Right renal cortex interstitium (tissue), 3 donors: ENCODE results near the gene DEF6. TPM values are rescaled to one million over a fixed set of nuclear protein-coding genes. Genes with fewer than 3 reads are reported as not detected.

Experiments
- DNase-seq, 3 donors: peaks; one replicate each; pipeline ENCODE4 v3.0.0-alpha.2; 2013; ENCODE audit warnings: low read depth in 3 of 3, low spot score in 2 of 3
- polyA plus RNA-seq, 3 donors: library from polyadenylated mRNA; unstranded; fragments of 120-200 nt; gene quantifications; one replicate each; pipeline ENCODE4 v1.2.1, GENCODE V29; 2013; ENCODE audit not compliant: insufficient read length in 3 of 3

The DEF6 gene
- polyA plus RNA-seq = 1 to 10 TPM; 3.2 to 3.5 (median 3.3) TPM

DNA sequence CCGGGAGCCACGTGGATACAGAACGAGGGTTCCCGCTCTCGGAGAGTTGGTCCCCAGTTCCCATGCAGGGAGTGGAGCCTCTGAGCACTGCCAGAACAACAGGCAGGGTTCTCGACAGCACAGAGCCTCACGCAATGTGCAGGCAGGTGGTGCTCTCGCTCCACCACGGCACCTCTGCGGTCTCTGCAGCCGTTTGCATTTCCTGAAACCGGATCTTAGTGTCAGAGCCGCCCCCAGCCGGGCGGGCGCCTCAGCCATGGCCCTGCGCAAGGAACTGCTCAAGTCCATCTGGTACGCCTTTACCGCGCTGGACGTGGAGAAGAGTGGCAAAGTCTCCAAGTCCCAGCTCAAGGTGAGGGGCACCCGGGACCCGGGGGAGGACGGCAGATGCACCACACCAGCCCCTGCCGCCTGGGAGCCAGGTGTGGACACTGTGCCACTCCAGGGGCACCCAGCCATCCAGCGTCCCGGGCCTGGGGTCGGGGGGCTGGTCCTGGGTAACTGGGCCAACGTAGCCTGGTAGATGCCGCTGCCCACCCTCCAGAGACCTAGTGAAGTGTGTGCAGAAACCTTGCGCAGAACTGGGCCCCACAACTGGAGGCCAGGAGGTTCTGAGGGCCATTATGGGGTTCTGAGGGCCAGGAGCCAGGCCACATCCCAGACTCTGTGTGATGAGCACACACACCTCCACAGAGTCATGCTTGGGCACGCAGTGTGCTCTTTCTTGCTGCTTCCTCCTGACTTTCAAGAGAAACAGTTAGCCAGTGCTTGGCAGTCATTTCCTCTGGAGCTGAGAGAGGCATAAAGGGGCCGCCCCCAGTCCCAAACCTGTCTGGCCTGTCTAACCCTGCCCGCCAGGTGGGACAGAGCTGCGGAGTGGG, at the start of gene DEF6:
Gene DEF6 (plus strand): TSS at position 218 of the 881 bp plus-strand sequence. CDS start 39 bp downstream, at position 257.
- DNase-seq = peak; percentile 65 to 80 (median 75)

- no peak for DNase-seq
Observed at GRCh38 chr6:35248300-35248699, 49.3 kb upstream of the DEF6 start.

DNA sequence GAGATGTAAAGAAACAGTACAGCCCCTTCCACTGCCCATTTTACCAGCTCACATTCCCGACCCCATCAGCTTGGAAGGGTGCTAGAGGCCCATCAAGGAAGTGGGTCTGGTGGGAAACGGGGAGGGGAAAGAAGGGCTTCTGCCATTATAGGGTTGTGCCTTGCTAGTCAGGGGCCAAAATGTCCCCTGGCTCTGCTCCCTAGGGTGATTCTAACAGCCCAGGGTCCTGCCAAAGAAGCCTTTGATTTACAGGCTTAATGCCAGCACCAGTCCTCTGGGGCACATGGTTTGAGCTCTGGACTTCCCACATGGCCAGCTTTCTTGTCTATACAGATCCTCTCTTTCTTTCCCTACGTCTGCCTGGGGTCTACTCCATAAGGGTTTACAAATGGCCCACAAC, 48.7 kb upstream of the DEF6 start:
- DNase-seq = no peak

- DNase-seq = no peak
Observed at GRCh38 chr6:35251949-35252348, 45.7 kb upstream of the DEF6 start.

- no peak for DNase-seq
Observed at GRCh38 chr6:35253249-35253648, 44.4 kb upstream of the DEF6 start.

- no peak for DNase-seq
Observed at GRCh38 chr6:35258336-35258735, 39.3 kb upstream of the DEF6 start.

DNA sequence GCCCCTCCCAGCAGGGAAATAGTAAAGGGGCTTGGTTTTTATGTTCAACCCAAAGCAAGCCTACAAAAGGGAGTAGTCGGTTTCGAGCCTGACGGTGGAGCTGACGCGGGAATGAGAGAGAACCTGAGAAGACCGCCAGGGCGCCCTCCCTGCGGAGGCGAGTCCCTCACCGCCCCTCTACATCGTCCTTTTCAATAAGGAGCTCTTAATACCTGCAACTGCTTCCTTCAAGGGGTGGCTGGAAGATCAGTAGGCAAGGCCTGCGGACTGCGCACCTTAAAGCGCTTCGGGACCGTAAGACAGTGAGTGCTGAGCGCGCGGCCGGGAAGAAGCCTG, 38.8 kb upstream of the DEF6 start:
- DNase-seq = peak in 2 of 3 donors; percentile 40 to 58

DNA sequence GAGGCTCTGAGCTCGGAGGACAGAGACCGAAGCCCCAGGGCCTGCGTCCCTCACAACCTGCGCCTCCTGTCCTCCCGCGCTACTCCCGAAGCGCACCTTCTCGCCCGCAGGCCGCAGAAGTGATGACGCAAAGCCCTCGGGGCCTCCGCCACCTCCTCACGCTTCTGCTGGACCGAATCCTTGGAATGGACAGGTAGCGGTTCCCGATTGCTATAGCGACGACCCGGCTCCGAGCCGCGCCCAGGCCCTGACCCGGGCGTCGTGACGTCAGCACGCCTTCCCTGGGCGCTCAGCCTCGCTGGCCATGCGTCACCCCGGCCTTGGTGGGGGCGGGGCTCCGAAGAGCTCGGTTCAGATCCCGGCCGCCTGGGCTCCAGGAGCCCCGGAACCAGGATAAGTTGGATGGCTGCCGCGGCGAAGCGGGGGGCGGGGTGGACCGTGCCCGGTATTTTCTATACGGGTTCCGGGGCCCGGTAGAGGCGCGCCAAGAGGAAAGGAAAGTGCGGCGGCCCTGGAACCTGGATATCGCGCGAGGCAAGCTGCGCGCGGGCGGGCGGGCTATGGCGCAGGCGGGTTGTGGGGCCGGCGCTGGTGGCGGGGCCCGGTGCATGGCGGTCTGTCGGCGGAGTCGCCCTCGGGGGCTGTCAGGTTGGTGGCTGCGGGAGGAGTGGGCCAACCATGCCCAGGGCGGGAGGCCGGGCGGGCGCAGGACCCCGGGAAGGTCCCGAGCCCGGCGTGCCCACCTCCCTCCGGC, 38.2 kb upstream of the DEF6 start, which contains the start of gene ZNF76:
Gene ZNF76 (plus strand): TSS at position 542 of the 754 bp plus-strand sequence. CDS start 21,417 bp downstream, outside the sequence.
- peak; percentile 90 to 95 (median 94) for DNase-seq

DNA sequence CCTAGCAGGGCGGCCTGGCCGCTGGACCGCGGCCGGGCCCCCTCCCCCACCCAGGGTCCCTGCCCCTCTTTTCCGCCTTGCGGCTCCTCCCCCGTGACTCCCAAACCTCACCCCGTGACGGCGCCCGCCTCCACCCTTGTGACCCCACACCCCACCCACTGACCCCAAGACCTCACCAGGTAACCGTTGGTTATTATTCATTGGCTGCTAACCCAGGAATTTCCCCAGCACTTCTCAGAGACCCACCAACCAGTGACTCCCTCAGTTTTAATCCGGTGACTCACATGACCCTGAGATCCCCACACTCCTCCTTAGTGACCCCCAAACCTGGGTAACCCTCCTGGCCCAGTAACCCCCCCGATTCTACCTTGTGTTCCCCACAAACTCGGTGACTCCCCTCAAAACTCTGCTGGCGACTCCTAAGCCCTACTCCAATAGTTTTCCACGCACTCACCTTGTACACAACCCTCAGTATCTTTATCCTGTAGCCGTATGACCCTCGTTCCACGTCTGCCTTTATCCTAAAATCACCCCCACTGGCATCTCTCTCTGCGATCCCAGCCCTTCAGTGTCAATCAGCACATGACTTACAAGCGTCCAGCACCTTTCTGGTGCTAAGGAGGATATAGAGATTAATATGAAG, 37.5 kb upstream of the DEF6 start:
- DNase-seq = peak in 2 of 3 donors; percentile 54 to 59

DNA sequence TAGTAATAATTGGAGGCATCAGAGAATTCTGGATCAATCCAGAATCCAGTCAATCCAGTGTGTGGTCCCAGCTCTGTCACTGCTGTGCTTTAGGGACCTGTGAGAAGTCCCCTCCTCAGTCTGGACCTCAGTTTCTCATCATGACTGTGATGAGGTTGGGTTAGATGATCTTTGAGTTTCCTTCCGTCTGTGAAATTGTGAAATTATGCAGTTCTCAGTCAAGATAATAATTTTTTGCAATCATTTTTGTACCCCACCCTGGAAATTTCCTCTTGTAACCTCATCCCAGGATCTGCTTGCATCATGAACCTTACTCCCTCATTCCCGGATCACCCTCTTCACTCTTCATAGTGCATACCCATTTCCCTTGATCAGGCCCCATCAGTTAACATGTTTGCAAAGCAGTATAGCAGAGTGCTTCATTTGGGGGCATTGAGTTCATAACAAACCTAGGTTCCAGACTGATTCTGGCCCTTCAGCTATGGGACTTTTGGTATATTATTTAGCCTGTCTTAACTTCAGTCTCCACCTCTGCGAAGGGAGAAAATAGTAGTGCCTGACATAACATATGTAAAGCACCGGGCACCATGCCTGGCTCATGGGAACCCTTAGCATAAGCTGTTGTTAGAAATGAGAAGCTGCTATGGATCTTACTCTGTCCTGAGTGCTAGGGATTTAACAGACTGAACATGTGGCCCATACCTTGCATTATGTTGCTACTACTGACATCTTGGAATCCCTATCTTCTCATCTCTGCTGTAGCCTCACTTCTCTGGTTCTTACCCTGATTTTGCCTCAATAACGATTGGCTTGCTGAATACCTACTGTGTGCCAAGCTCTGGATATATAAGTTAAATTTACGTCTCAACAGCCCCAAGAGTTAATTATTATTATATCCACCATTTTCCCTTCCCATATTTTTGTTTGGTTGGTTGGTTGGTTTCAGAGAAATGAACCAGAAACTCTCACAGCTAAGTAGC, 36.7 kb upstream of the DEF6 start:
- DNase-seq = no peak

DNA sequence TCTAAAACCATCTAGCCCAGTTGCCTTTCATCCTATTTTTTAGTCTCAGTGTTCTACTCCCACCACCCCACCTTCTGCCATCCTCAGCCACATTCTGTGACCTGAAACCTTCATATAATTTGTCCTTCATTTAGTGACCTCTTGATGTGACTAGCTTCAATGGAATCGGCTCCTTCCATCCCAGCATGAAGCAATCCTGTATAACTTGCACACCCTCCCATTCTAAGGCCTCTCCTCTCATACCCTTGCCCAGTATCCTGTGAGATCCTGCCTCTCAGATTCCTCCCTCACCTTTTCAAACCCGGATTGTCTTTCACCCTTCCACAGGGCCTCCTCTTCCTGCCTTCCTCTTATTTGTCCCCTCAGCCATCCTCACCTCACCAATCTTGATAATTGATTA, 35.0 kb upstream of the DEF6 start:
- DNase-seq = no peak

DNA sequence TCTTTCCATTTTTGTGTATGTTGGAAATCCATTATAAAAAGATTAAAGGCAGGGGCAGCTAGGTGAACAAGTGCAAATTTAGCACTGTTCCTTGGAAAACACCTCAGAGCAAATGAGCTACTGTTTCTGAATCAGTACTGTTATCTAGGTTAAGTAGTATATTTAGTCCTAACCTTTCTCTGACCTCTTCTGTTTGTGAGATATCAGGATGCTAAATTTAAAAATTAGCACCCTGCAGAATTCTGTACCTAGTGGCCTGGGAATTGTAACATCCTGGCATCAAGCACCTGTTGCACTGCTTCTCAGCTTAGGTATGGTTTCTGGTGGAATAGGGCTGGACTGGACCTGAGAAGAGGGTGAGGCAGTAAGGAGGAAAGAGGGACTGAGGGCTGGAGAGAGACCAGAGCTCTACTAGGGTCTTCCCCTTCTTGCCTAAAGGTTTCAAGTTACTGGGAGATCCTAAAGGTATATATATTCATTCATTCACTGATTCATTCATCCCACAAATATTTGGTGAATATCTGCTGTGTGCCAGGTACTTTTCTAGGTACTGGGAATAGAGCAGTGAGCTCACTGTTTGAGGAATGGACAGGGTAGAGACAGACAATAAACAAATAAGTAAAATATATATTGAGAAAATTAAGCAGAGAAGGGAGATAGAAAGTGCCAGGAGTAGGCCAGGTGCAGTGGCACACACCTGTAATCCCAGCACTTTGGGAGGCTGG, 32.9 kb upstream of the DEF6 start:
- DNase-seq = no peak

DNA sequence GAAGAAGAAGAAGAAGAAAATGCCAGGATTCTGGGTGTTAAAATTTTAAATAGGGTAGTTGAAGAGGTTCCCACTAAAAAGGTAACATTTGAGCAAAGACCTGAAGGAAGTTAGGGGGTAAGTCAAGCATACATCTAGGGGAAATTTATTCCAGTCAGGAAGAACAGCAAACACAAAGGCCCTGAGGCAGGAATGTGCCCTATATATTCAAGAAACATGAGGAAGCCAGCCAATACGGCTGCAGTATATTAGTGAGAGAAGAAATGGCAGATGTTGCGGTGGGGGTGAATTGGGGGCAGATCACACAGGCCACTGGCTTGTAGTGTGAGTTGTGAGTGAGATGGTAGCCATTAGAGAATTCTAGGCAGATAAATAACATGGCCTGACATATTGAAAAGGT, 32.1 kb upstream of the DEF6 start:
- DNase-seq = no peak

GRCh38 chr6:35267446-35267845, 30.2 kb upstream of the DEF6 start:
- DNase-seq = no peak

DNA sequence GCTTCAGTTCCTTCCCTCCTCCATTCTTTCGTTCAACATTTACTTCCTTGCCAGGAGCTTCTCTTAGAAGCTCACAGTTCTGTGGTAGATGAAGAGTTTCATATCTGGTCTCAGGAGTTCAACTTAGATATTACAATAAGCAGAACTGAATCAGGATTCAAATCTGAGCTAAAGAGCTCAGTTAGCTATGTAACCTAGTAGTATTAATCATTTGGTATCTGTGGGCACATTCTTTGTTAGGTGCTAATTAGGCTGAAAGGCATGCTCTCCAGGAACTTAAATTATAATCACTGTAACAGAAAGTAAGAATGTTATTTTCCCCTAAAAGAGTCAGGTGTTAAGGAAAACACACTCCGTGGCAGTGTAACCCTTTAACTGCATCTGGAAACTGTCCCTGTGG, 29.7 kb upstream of the DEF6 start:
- DNase-seq = no peak

- DNase-seq = no peak
Observed at GRCh38 chr6:35272005-35272404, 25.6 kb upstream of the DEF6 start.

DNA sequence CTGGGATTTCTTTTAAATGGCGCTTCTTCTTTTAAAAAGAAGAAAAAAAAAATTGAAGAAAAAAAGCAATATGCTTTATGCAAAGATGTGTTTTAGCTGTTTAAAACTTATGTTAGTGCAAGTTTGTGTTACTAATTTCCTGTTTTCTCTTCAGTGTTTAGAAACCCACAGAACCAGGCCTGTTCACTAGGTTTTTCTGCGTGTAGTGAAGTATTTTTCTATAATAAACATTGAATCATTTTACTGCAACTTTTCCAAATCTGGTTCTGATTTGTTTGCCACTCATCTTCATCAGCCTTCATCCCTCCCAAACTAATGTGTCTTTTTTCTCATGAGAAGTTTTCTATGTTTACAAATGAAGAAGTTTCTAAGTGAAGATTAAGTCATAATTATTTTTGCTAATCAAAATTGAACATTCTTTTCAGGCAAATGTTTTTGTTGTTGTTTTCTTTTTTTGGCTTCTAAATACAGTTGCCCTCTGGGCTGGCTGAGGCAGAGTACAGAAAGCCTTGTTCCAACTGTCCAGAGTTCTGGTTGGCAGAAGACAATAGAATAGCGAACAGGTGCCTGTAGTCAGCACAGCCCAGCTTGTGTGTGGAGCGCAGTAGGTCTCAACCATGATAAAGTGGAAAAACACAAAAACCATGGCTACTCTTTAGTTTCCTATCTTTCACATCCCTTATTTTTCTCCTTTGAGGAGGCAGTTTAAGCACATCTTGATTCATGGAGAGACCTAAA, 23.6 kb upstream of the DEF6 start:
- DNase-seq = no peak

- no peak for DNase-seq
Observed at GRCh38 chr6:35275744-35276260, 21.8 kb upstream of the DEF6 start.
